Central memory CD4-positive, alpha-beta T cell (primary cell): Measurements from ENCODE around the gene KCP.

ENCODE experiments used
- DNase-seq: peaks from one replicate; pipeline ENCODE4 v3.0.0; 2022

The KCP gene

GRCh38 chr7:128938544-128939074, 28.1 kb upstream of the KCP start:
- DNase-seq = no peak

- no peak for DNase-seq
These were observed 27.4 kb upstream of the KCP start, which contains the start of gene IRF5 for GRCh38 chr7:128937647-128938543. Gene IRF5 (plus strand): TSS chr7:128937927. CDS start chr7:128942082, 4,155 bp downstream.

GRCh38 chr7:128937271-128937646, 26.8 kb upstream of the KCP start:
- DNase-seq = no peak

GRCh38 chr7:128936798-128937197, 26.3 kb upstream of the KCP start:
- no peak for DNase-seq

GRCh38 chr7:128935342-128935730, 24.8 kb upstream of the KCP start:
- DNase-seq = no peak

DNA sequence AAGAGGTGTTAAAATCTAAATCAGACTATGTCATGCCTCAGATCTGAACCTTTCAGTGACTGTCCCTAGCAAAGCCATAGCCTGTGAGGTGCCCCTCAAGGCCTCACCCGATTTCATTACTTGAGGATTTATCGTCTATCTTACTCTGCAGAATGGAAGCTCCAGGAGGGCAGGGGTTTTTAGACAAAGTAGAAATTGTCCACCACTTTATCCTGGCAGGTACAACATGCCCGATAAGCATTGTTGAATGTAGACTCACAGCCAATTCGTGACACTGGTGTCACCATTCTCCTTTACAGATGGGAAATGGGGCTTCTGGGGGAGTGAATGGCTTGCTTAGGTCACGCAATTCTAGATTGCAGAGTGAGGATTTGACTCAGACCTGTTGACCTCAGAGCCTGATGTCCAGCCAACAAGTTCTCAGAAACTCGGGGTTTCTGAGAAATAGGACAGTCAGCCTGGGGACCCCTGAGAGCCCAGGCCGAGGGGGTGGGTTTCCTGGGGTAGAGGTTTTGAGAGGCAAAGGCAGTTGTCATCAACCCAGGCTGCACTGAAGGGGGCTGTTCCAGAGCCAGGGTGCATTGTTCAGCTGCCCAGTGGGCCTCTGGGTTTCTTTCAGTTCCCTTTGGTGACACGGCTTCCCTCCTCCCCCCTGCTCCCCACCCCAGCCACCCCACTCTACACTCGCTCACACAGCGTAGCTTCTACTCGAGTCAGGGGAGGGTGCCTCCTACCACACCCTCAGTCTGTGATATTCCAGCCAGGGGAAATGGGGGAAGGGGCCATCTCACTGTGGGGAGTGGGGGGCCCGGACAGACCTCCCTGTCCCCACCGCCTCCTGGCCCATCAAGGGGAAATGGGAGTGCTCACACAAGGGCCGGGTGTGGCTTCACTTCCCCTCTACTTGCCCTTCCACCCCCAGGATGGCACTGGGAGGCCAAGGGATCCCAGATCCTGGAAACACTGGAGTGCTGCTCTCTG, 24.1 kb upstream of the KCP start:
- DNase-seq = no peak

- peak; percentile 54 for DNase-seq
These were observed 22.8 kb upstream of the KCP start for GRCh38 chr7:128933180-128933891.

DNA sequence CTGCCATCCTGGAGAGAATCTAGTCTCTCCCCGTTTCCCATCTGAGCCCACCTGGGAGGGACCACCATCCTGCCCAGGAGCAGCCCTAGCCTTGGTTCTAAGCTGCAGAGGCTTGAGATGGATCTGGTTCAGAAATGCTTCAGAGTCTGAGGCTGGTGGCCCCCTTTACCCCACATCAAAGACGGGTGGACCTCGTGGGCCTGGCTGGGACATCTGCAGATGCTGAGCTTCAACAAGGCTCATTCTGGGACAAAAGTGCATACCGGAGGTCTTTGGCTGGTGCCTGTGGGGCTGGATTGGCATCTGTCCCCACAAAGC, 22.3 kb upstream of the KCP start:
- no peak for DNase-seq

GRCh38 chr7:128931965-128932861, 21.7 kb upstream of the KCP start:
- DNase-seq = no peak

- DNase-seq = no peak
These were observed 20.8 kb upstream of the KCP start for GRCh38 chr7:128931190-128931798.

GRCh38 chr7:128928882-128929788, 18.6 kb upstream of the KCP start:
- no peak for DNase-seq

- no peak for DNase-seq
These were observed 17.8 kb upstream of the KCP start for GRCh38 chr7:128928159-128928813.

- no peak for DNase-seq
These were observed 14.4 kb upstream of the KCP start for GRCh38 chr7:128924707-128925588.

DNA sequence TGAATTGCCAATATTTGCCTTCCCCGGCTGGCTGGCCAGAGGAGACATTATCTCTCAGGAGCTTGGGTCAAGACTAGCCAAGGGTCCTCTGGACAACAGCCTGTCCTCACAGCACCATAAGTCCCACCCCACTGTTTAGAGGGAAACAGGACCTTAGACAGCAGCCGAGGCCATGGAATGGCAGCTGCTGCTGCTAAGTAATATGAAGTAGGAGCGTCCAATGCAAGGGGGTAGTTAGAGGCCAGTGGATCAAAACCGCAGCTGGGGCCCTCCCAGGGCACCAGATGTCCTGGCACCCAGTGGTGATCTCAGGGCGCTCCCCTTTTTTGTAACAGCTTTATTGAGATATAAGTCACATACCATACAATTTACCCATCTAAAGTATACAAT, 12.9 kb upstream of the KCP start:
- DNase-seq = no peak

GRCh38 chr7:128922496-128923410, 12.2 kb upstream of the KCP start:
- no peak for DNase-seq

DNA sequence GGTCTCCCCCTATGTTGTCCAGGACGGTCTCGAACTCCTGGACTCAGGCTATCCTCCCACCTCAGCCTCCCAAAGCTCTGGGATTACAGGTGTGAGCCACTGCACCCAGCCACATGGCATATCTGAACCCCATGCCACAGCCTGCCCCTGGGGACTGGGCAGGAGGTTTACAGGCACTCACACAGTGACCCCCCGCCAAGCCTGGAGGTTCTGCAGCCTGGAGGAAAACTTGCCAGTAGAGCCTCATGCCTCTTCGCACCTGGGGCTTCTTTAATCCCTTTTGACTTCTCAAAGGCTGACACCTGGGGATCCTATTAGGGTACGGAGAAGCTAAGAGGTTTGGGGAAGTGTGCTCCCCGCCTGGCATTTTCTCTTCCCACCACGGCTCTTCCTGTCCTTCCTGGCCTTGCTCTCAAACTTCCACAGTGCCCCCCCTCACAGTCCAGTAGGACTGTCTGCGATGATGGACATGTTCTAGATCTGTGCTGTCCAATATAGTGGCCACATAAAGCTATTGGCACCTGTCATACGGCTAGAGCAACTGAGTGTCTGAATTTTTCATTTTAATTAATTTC, 11.4 kb upstream of the KCP start:
- no peak for DNase-seq
